H1 (cell line): ENCODE measurements around the gene CYP2C19. TPM values are rescaled to one million over a fixed set of nuclear protein-coding genes. Genes with fewer than 3 reads are reported as not detected.

Experiments used
- CEBPB ChIP-seq: IDR thresholded peaks from 2 replicates; pipeline ENCODE4 v1.6.1; 2012; ENCODE audit warnings: low read depth, low read length
- EGR1 ChIP-seq: IDR thresholded peaks from 2 replicates; pipeline ENCODE4 v1.6.1; 2011; ENCODE audit warnings: low read depth, low read length, borderline replicate concordance
- RAD21 ChIP-seq, 2 experiments: IDR thresholded peaks in 1 of 2; conservative IDR thresholded peaks in 1 of 2; 2 replicates each; pipeline ENCODE4 v1.6.1; 2011; ENCODE audit warnings: low read depth in 2 of 2, low read length in 2 of 2, improper control_type of control experiment in 1 of 2, inconsistent platforms in 1 of 2, mild to moderate bottlenecking in 1 of 2, moderate library complexity in 1 of 2
- SP4 ChIP-seq: IDR thresholded peaks from 2 replicates; pipeline ENCODE4 v1.6.1; 2012; ENCODE audit warnings: low read length, inconsistent platforms
- TAF7 ChIP-seq: optimal IDR thresholded peaks from 2 replicates; pipeline ENCODE3; 2011; ENCODE audit warnings: low read depth, mild to moderate bottlenecking, inconsistent platforms, low read length, moderate library complexity, borderline replicate concordance
- polyA plus RNA-seq, 7 experiments: library from polyadenylated mRNA; depleted of rRNA in 3 of 7; stranded (reverse) in 5 of 7; unstranded in 2 of 7; fragments of >200 nt in 5 of 7; fragments of 200-250 nt in 2 of 7; gene quantifications; 1 replicate in 5 of 7; 2 replicates in 1 of 7; 4 replicates in 1 of 7; pipeline versions ENCODE4 v1.2.1 to v1.2.3, GENCODE V29; 2011 to 2013; ENCODE audit warnings: missing spikeins in 2 of 7, mixed read lengths in 2 of 7
- total RNA-seq: library from RNA; stranded (reverse); fragmentation: NEBNext Ultra II Directional; extraction: Animal tissue kit (Norgen Biotek cat#: 25700); gene quantifications from 2 replicates; pipeline ENCODE4 v1.2.1, GENCODE V29; 2021

CYP2C19 gene
- total and polyA plus RNA-seq, 2 of the 8 experiments (the other 6 are each of a cell fraction or from before 2014, with no cell fraction given): not detected

DNA sequence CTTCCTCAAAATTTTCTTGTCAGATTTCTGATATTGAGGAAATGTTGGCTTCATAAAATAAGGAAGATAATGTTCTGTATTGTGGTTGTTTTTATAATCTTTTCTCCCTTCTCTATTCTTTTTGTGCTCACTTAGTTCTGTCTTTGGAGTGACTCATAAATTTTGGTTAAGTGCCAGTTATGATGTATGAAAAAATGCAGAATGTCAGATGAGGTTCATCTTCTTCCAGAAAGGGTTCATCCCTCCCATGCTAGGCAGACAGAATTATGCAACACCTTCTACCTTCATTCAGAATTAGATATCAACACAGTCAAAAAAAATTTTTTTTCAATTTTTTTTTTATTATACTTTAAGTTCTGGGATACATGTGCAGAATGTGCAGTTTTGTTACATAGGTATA lies 36.6 kb upstream of the CYP2C19 start (continued):
- no peak for TF ChIP-seq CEBPB
- TF ChIP-seq TAF7: no peak
- TF ChIP-seq RAD21 (IDR thresholded peaks at IDR 0.05 in 1 of 2, conservative IDR thresholded peaks at IDR 0.05 in 1 of 2; ENCODE audit: low read depth in 2 of 2, low read length in 2 of 2): no peak
- TF ChIP-seq SP4: no peak
- TF ChIP-seq EGR1: no peak
- TF ChIP-seq, all 59 proteins: peak for 0
